HG03442 (cell line): Measurements from ENCODE around the gene ZDHHC5.
"Not testable (repeated sequence)": the region's sequence is repeated elsewhere in the genome, so short reads cannot be mapped to it uniquely, and the experiment has no call there.

Experiments used
- ATAC-seq: cut with Tn5 transposase; IDR thresholded peaks from one replicate; pipeline ENCODE4 v1.9.1; 2021; ENCODE audit warnings: mild to moderate bottlenecking, moderate library complexity; ENCODE audit not compliant: unreplicated experiment

The ZDHHC5 gene

GRCh38 chr11:57643802-57644201 is 24.1 kb upstream of the ZDHHC5 start:
- no peak for ATAC-seq

DNA sequence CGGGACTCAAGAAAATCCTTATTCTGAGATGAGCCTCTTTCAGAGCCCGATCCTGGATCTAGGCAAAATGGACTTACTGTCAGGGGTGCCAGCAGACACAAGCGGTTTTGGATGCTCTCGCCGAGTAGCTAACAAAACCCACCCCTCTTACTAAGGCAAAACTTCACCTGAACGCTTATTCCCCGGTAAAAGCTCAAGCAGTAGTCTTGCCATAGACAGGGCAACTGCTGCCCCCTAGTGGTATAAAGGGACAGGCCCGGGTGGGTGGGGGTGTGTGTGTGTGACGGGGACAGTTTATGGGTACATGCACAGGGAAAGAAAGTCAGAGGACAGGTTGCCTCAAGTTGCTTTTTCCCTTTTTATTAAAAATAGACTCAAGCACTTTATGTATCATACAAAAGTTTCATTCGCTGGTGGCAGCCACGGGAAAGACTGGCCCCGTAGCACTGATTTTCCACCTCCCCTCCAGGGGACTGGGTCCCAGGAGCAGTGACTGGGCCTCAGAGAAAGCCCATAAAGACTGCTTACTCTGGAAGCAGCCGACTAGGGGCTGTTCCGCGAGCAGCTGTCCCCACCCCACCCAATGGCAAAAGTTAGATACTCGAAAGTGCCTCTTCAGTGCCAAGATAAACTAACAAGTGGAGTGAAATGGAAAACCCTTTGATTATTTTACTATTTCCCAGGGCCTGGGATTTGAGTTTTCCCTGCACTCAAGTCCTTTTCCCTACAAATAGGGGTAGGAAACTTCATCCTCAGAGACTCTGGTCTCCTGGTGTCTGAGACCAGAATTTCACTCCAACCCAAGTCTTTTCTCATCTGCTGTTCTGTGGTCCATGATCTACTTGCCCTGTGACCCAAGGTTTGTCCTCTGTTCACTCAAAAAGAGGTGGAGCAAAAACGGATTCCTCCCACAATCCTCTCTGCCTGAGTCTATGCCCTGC is 22.9 kb upstream of the ZDHHC5 start:
- ATAC-seq: peak; percentile 57

DNA sequence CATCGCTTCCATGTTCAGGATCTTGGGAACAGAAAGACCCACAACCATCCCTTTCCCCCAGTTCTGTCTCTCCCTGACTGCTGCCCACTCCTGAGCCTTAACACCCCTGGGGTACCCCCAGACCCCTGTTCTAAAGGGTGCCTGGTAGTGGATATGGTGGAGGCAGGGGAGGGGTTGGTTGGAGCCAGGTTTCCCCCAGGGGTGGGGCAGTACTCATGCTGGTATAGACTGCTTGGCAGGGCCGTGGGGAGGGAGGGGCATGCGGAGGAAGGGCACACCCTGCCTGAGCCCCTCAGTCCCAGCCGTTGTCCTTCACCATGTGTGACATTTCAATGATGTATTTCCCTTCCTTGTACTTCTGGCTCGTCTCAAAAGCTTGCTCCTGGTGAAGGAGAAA is 22.2 kb upstream of the ZDHHC5 start:
- no peak for ATAC-seq

DNA sequence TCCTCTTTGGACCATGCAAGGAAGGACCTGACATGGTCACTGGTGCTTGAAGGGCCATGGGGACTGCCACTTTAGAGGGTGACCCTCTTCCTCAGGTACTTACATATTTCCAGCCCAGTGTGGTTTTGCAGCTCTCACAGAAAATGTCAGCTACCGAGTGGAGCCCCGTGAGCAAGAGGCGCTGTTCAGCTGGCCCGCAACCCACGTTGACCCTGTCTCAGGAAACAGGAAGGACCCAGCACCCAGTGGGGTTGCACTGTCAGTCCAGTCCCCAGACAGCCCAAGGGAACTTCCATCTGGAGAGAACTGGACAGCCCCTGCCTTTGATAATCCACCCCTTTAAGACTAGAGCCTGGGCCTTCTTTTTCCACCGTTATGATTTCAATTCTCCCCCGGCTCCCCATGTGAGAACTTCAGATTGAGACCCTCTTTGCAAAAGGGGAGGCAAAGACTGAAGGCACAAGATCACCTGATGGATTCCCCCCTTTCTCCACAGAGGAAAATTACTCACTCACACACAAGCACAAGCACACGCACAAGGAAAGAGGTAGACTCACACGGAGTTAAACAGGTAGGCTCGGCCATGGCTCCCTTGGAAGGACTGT is 21.6 kb upstream of the ZDHHC5 start:
- ATAC-seq: no peak

DNA sequence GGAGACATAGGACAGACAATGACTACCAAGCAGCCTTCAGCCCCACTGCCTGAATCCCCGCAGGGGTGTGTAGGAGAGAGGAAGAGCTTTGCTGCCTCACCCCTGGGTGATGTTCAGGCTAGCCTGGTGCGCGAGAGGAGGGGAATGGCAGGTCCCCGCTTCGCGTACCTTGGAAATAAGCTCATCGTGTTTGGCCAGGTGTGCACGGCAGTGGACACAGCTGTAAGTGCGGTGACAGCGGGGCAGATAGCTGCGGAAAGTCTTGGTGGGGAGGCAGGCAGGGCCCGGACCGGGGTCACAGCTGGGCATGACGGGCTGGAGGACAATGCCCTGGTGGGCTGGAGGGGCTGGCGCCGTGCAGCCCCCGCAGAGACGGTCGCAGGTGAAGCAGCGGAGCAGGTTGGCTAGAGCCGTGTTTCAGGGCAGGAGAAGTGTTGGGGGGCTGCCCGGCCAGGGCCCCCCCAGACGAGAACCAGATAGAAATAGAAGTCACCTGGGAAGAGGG is 21.1 kb upstream of the ZDHHC5 start:
- no peak for ATAC-seq

DNA sequence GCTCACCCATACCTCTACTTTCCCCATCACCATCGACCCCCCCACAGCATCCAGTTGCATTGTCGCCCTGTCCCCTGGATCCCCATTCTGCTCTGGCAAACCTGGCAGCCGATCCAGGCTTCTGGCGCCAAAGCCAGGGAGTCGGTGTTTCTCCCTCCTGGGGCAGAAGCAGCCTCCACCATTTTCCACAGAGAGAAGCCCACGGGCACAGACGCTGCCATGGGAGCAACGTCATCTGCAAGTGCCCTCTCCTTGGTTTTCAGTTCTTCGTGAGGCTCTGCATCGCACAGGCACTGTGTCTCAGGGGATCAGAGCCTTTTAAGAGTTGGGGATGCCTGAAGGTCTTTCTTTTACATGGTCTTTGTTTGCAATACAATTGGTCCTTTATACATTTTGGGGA is 20.5 kb upstream of the ZDHHC5 start:
- no peak for ATAC-seq

GRCh38 chr11:57647960-57648800 is 19.7 kb upstream of the ZDHHC5 start:
- no peak for ATAC-seq

DNA sequence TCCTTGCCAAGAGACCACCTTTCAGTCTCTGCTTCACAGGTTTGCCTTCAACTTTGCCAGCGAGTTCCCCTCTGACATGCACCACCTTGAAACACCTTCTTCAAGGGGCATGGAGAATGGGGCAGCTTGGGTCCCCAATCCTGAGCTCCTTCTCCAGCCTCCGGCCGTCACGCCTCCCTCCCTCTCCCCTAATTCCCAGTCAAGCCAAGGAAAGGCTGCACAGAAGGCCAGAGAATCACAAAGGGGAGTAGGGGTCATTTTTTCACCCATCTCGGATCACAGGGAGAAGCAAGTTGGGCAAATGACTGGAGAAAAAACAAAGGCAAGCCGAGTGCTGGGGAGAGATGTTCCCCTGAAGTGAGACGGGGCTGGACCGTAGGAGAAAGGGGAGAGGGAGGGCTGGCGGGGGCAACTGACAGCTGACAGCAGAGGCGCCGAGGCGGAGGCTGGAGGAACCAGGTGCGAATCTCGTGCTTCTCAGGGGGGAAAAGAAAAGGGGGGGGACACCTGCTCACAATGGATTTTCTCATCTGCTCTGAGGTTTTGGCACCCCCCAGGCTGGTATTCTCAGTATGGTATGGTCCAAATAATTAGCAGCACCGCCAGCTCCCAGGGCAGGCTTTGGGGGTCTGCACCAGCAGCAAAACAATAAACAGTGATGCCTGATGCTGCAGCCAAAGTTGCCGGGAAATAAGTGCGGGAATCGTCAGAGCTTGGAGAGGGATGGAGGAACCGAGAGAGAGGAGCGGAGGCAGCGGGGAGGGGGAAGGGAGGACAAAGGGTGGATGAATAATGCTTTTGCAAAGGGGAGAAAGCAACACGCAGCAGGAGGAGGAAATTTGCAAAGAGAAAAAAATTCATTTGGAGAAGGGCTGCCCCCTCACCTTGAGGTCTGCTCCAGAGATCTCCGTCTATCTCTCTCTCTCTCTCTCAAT is 18.8 kb upstream of the ZDHHC5 start:
- ATAC-seq: no peak

GRCh38 chr11:57649826-57650738 is 17.8 kb upstream of the ZDHHC5 start, which contains the start of gene YPEL4:
Gene YPEL4 (minus strand): TSS chr11:57649912. CDS start chr11:57647107, 2,805 bp downstream.
- no peak for ATAC-seq

- ATAC-seq: no peak
Observed at GRCh38 chr11:57650739-57651090, 17.2 kb upstream of the ZDHHC5 start.

DNA sequence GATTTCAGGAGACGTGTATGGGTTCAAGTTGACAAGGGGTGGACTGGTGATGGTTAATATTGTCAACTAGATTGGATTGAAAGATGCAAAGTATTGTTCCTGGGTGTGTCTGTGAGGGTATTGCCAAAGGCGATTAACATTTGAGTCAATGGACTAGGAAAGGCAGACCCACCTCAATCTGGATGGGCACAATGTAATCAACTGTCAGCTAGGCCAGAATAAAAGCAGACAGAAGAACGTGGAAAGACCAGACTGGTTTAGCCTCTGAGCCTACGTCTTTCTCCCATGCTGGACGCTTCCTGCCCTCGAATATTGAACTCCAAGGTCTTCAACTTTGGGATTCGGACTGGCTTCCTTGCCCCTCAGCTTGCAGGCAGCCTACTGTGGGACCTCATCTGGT is 16.5 kb upstream of the ZDHHC5 start:
- no peak for ATAC-seq

DNA sequence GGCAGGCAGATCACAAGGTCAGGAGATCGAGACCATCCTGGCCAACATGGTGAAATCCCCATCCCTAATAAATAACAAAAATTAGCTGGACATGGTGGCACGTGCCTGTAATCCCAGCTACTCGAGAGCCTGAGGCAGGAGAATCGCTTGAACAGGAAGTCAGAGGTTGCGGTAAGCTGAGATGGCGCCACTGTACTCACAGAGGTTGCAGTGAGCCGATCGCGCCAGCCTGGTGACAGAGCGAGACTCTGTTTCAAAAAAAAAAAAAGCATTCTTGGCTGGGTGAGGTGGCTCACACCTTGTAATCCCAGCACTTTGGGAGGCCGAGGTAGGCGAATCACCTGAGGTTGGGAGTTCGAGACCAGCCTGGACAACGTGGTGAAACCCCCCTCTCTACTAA is 15.7 kb upstream of the ZDHHC5 start:
- ATAC-seq: not testable (repeated sequence)

- ATAC-seq: no peak
Observed at GRCh38 chr11:57652662-57653061, 15.3 kb upstream of the ZDHHC5 start.

DNA sequence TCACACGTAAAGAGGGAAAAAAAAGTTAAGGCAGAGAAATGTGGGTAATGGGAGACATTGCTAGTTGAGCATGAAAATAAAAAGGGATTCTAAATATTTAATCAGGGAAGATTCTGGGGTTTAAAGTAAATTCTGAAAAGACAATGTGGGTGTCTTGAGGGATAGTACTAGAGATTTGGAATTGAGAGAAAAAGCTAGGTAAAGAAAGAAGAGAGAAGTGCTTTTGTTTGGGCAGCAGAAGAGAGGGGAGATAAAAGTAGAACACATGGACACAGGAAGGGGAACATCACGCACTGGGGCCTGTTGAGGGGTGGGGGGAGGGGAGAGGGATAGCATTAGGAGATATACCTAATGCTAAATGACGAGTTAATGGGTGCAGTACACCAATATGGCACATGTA is 14.8 kb upstream of the ZDHHC5 start:
- no peak for ATAC-seq

DNA sequence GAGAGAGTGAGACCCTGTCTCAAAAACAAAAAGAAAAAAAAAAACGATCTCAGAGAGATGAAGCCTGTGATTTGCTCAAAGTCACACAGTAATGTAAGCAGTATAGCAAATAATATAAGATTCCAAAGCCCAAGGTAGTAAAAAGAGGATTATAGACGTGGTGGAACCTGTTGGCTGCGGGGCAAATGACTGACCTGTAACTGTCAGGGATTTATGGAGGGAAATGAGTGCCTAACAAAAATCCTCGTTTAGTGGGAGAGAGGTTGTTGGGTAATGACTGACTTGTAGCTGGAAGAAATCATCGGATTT is 11.1 kb upstream of the ZDHHC5 start:
- ATAC-seq: no peak

DNA sequence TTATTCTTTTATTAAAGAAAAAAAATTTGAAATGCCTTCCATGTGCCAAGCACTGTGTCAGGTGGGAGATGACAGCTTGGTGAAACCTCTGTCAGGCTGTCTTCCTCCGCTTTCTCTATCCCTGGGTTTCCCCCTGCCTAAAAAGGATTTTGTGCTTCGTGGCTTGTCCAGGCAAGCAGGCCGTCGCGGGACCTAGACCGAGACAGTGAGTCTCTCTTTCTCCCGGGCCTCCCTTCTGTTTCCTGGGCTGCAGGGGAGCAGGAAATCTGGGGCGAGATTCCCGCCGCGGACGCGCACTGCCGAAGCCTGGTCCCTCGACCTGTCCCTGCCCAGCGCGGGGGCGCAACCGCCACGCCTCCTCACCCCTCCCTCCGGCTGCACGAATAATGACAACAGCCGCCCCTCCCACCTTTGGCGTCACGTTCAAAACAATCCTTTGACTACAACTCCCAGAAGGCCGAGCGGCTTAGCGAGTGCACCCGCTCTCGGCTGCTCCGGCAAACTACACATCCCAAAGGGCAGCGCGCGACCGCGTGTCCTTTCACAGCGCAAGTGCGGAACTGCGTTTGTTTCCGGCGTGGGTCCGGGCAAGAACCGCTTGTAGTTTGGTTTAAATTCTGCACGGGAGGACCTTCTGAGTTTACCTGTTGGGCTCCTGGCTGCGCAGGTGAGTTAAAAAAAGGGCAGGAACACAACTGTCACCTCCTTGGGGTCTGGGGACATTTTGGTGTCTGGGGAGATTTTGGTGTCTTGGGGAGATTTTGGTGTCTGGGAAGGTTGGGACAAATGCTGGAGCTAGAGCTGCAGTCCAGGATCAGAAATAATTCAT is 10.5 kb upstream of the ZDHHC5 start, which contains the start of gene CLP1:
CLP1 (plus strand) TSS at position 569 of the 829 bp plus-strand sequence. CDS start 1,715 bp downstream, outside the sequence.
- peak; percentile 99 for ATAC-seq

DNA sequence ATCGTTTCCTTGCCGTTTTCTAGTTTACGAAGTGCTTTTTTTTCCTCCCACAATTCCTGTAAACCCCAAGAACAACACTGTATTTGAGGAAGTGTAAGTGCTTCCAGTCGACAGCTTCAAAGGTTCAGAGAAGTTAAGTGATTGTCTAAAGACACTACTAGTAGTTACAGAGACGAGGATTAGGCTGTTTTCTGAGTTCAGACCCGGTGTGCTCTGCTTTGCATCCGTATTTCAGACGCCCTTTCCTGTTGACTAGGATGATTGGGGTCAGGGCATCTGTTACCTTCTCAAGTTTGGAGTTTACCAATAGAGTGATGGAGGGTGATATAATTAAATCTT is 9.9 kb upstream of the ZDHHC5 start:
- no peak for ATAC-seq

- no peak for ATAC-seq
Observed at GRCh38 chr11:57659669-57660068, 8.2 kb upstream of the ZDHHC5 start.
